D721Med (cell line): ENCODE measurements around the gene SOCS3.

Source experiments
- DNase-seq: peaks from one replicate; pipeline ENCODE4 v3.0.0; 2011; ENCODE audit warnings: low spot score; ENCODE audit not compliant: insufficient read length
- FAIRE-seq: peaks from 2 replicates; lab custom pipeline; 2011; peaks lifted over from hg19 to GRCh38; lab: Jason Lieb, UNC
- CTCF ChIP-seq: IDR thresholded peaks from 2 replicates; pipeline ENCODE4 v1.5.1; 2012; ENCODE audit warnings: mild to moderate bottlenecking, control low read depth; ENCODE audit not compliant: insufficient read depth; ENCODE audit errors: missing control alignments

SOCS3 gene

GRCh38 chr17:78367193-78367592 lies 7.3 kb upstream of the SOCS3 start:
- no peak for TF ChIP-seq CTCF
- no peak for FAIRE-seq
- no peak for DNase-seq

GRCh38 chr17:78366109-78366848 lies 6.4 kb upstream of the SOCS3 start:
- no peak for TF ChIP-seq CTCF
- FAIRE-seq = no peak
- no peak for DNase-seq

GRCh38 chr17:78365561-78366108 lies 5.8 kb upstream of the SOCS3 start:
- no peak for TF ChIP-seq CTCF
- FAIRE-seq (no peak), DNase-seq (no peak)

GRCh38 chr17:78364436-78365281 lies 4.8 kb upstream of the SOCS3 start:
- FAIRE-seq (no peak), DNase-seq (no peak)
- TF ChIP-seq CTCF = no peak

GRCh38 chr17:78362671-78363070 lies 2.8 kb upstream of the SOCS3 start:
- no peak for DNase-seq
- FAIRE-seq = no peak
- no peak for TF ChIP-seq CTCF

GRCh38 chr17:78362232-78362631 lies 2.4 kb upstream of the SOCS3 start:
- FAIRE-seq (no peak), DNase-seq (no peak)
- TF ChIP-seq CTCF = no peak
